ENCODE data around the gene CLDN18. TPM values are rescaled to one million over a fixed set of nuclear protein-coding genes. Genes with fewer than 3 reads are reported as not detected.

CLDN18 gene
- total and polyA plus RNA-seq, 2 donors (not counting 3 experiments of a cell fraction or from before 2014, with no cell fraction given): not detected

DNA sequence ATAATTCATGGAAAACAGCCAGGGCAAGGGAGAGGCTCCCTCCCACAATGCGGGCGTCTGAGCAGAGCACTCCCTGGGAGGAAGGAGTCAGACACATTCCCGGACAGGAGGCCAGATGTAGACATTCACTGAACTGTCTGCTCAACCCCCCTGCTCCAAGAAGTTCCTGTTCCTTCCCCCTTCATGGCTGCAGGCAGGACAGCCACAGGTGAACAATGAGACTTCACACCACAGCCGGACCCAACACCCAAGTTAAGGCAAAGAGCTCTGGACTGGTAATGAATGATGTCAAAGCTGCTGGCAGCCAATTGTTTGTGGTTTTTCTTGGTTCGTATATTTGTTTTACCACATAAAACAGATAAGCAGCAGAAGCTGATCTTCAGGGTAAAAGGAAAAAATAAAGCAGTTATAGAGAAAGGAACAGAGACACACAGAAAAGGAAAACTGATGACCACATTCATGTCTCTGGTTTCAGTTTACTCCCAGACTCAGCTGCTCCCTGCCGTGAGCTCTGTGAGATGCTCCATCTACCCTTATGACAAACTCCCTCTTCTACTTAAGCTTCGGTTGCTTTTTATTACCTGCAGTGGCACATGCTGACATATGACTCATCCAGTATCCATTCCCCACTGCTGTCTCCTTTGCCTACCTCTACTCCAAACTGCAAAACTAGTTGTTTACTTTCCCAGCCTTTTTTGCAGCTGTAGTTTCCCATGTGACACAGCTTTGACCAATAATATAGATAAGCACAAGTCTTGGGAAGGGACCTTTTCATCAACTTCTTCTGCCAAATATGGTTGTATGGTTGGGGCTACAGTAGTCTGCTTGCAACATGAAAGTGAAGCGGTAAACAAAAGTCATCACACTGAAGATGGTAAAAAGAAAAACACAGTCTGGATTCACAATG is 72.4 kb downstream of the CLDN18 start:
- POLR2A ChIA-PET: no interaction called here
- no peak for FAIRE-seq
- intact Hi-C loops (cut with micrococcal nuclease): no loop called here

DNA sequence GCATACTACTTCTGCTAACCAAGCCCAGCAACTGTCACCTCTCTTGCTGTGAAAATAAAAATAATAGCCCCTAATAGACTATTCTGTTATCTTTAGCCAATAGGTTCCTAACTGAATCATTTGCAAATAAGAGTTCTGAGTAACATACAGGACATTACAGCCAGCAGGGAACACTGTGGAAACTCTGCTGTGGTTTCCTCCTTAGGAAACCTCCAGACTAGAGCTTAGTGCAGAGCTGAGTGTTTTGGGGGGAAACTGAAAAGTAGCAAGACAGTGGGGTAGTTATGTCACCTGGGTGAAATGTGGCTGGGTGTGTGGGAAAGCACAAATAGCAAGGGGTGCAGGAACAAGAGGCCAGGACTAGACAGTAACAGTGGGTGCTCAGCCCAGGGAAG is 73.0 kb downstream of the CLDN18 start:
- Histone ChIP-seq H3K9me1 (replicated peaks; ENCODE audit: control insufficient read depth, extremely low read depth, insufficient read depth, low read length) (no peaks in the 10 kb centered on the region), H3K9ac (replicated peaks; ENCODE audit: extremely low read depth, insufficient read depth, low read length) (no peak overlapping the region), H3K9me3 (replicated peaks; ENCODE audit: control insufficient read depth, insufficient read depth, low read length) (no peaks in the 10 kb centered on the region), H2AFZ (ENCODE audit: low read depth, low read length) (no peak overlapping the region), H4K20me1 (replicated peaks; ENCODE audit: control insufficient read depth, extremely low read depth, insufficient read depth, low read length) (no peaks in the 10 kb centered on the region), H3K79me2 (ENCODE audit: control insufficient read depth, insufficient read depth, low read length) (no peaks in the 10 kb centered on the region), H3K36me3 (ENCODE audit: control insufficient read depth in 2 of 2, extremely low read depth in 1 of 2, insufficient read depth in 2 of 2, low read length in 2 of 2) (peaks cover 0 to 2% of the 10 kb centered on the region in 2 experiments), H3K4me1 (ENCODE audit: control insufficient read depth, extremely low read depth, insufficient read depth, low read length) (no peaks in the 10 kb centered on the region), H3K27me3 (ENCODE audit: control insufficient read depth in 2 of 2, insufficient read depth in 2 of 2, low read length in 2 of 2) (no peaks in the 10 kb centered on the region), H3K27ac (ENCODE audit: insufficient read depth, low read depth, low read length) (no peak overlapping the region), H3K4me2 (ENCODE audit: insufficient read depth, low read length) (no peak overlapping the region), H3K4me3 (replicated peaks in 1 of 3; ENCODE audit: insufficient read depth in 1 of 3, low read depth in 1 of 3, low read length in 3 of 3) (no peak overlapping the region)
- intact Hi-C loops (cut with micrococcal nuclease) (no loop called here), dilution Hi-C loops (cut with MboI; ENCODE audit: extremely low pct_ligation_motif_present, low sequenced_read_pairs) (no loop called here)
- ChIA-PET CTCF (interaction anchor here (0.6 to 2.6 kb wide), 6 partner anchors 12 to 36 kb away, joined by 3 to 11 read pairs (median 4); partner anchors contain the start of gene DZIP1L), POLR2A (no interaction called here)
- TF ChIP-seq, protein P1, sequence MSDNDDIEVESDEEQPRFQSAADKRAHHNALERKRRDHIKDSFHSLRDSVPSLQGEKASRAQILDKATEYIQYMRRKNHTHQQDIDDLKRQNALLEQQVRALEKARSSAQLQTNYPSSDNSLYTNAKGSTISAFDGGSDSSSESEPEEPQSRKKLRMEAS (IDR thresholded peaks at IDR 0.05; ENCODE audit: insufficient read depth, insufficient read length): no peak
- TF ChIP-seq, protein P2, sequence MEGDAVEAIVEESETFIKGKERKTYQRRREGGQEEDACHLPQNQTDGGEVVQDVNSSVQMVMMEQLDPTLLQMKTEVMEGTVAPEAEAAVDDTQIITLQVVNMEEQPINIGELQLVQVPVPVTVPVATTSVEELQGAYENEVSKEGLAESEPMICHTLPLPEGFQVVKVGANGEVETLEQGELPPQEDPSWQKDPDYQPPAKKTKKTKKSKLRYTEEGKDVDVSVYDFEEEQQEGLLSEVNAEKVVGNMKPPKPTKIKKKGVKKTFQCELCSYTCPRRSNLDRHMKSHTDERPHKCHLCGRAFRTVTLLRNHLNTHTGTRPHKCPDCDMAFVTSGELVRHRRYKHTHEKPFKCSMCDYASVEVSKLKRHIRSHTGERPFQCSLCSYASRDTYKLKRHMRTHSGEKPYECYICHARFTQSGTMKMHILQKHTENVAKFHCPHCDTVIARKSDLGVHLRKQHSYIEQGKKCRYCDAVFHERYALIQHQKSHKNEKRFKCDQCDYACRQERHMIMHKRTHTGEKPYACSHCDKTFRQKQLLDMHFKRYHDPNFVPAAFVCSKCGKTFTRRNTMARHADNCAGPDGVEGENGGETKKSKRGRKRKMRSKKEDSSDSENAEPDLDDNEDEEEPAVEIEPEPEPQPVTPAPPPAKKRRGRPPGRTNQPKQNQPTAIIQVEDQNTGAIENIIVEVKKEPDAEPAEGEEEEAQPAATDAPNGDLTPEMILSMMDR (IDR thresholded peaks at IDR 0.05; ENCODE audit: extremely low read depth in 1 of 2, insufficient read depth in 1 of 2, low read depth in 1 of 2, low read length in 2 of 2): no peak
- TF ChIP-seq MYC (IDR thresholded peaks at IDR 0.05; ENCODE audit: low read depth, low read length) (no peak), EZH2 (IDR thresholded peaks at IDR 0.05; ENCODE audit: borderline replicate concordance, low read depth, low read length, severe bottlenecking) (no peak), JUN (IDR thresholded peaks at IDR 0.05; ENCODE audit: borderline replicate concordance, insufficient read depth, insufficient read length, low read depth) (no peak), FOS (IDR thresholded peaks at IDR 0.05; ENCODE audit: borderline replicate concordance, insufficient read depth, low read length) (no peak), POLR2A (IDR thresholded peaks at IDR 0.05; ENCODE audit: low read depth, low read length) (no peak)
- FAIRE-seq (no peak), DNase-seq (ENCODE audit: low read depth, low spot score) (no peak)
- no TSS peak for BruUV-seq (replicated peaks)

More for the DNA sequence above, 72.4 kb downstream of the CLDN18 start:
- Histone ChIP-seq H3K79me2 (ENCODE audit: control insufficient read depth, insufficient read depth, low read length) (no peaks in the 10 kb centered on the region), H3K4me1 (ENCODE audit: control insufficient read depth, extremely low read depth, insufficient read depth, low read length) (no peaks in the 10 kb centered on the region), H3K27me3 (ENCODE audit: control insufficient read depth in 2 of 2, insufficient read depth in 2 of 2, low read length in 2 of 2) (no peaks in the 10 kb centered on the region), H3K9me3 (replicated peaks; ENCODE audit: control insufficient read depth, insufficient read depth, low read length) (no peaks in the 10 kb centered on the region), H2AFZ (ENCODE audit: low read depth, low read length) (no peak overlapping the region), H3K4me3 (replicated peaks in 1 of 3; ENCODE audit: insufficient read depth in 1 of 3, low read depth in 1 of 3, low read length in 3 of 3) (no peak overlapping the region), H4K20me1 (replicated peaks; ENCODE audit: control insufficient read depth, extremely low read depth, insufficient read depth, low read length) (no peaks in the 10 kb centered on the region), H3K4me2 (ENCODE audit: insufficient read depth, low read length) (no peak overlapping the region), H3K9ac (replicated peaks; ENCODE audit: extremely low read depth, insufficient read depth, low read length) (no peak overlapping the region), H3K9me1 (replicated peaks; ENCODE audit: control insufficient read depth, extremely low read depth, insufficient read depth, low read length) (no peaks in the 10 kb centered on the region), H3K27ac (ENCODE audit: insufficient read depth, low read depth, low read length) (no peak overlapping the region), H3K36me3 (ENCODE audit: control insufficient read depth in 2 of 2, extremely low read depth in 1 of 2, insufficient read depth in 2 of 2, low read length in 2 of 2) (peaks cover 0 to 2% of the 10 kb centered on the region in 2 experiments)
- dilution Hi-C loops (cut with MboI; ENCODE audit: extremely low pct_ligation_motif_present, low sequenced_read_pairs): no loop called here
- BruUV-seq (replicated peaks): no TSS peak
- DNase-seq (ENCODE audit: low read depth, low spot score): no peak
- TF ChIP-seq POLR2AphosphoS5 (IDR thresholded peaks at IDR 0.05; ENCODE audit: insufficient read depth, low read depth, low read length): no peak
- TF ChIP-seq, protein P1 (IDR thresholded peaks at IDR 0.05; ENCODE audit: insufficient read depth, insufficient read length): no peak
- no peak for TF ChIP-seq POLR2A (IDR thresholded peaks at IDR 0.05; ENCODE audit: low read depth, low read length)
- CTCF ChIA-PET: interaction anchor here (1.0 to 2.6 kb wide), 4 partner anchors 11 to 36 kb away, joined by 3 to 11 read pairs (median 6); partner anchors contain the start of gene DZIP1L
